IMR-90 (cell line): Measurements from ENCODE around the gene BLTP3A.

Experiments
- MAFK ChIP-seq: IDR thresholded peaks from 2 replicates; pipeline ENCODE4 v1.6.1; 2012; ENCODE audit warnings: low read depth, low read length, improper control_type of control experiment
- POLR2A ChIP-seq: IDR thresholded peaks from 2 replicates; pipeline ENCODE4 v1.6.1; 2012; ENCODE audit warnings: mild to moderate bottlenecking, low read depth, low read length
- RAD21 ChIP-seq: IDR thresholded peaks from 2 replicates; pipeline ENCODE4 v1.6.1; 2012; ENCODE audit warnings: low read length, improper control_type of control experiment
- TF ChIP-seq, protein P1 (sequence below): conservative IDR thresholded peaks from 2 replicates; pipeline ENCODE4 v1.5.1; 2012; ENCODE audit warnings: mild to moderate bottlenecking, low read depth, low read length, improper control_type of control experiment

DNA sequence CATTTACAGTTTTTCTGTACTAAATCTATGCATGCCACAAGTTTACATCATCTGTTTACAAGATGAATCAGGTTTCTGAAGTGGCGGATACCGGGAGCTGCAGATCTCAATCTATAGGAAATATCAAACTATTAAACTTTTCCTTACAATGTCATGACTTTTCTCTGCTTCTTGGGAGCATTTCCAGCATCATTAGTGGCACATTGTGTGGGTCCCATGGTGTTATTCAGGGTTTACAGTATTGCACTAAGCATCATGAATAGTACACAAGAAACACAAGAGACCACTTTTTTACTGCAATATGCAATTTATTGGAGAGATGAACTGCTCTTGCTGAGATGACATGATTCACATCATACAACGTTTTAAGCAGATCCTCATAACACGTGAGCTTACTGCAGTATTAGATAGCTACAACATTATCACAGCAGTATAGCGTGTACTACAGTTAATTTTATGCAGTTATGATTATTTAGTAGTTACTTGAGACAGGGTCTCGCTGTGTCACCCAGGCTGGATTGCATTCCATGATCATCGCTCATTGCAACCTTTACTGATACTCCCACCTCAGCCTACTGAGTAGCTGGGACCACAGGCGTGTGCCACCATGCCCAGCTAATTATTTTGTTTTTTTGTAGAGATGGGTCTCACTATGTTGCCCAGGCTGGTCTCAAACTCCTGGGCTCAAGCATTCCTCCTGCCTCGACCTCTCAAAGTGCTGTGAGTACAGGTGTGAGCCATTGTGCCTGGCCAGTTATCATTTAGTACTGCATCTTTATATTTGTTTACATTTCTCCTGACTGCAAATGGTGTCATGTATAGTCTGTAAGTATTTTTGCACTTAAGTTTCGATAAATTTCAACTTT is 18.4 kb downstream of the BLTP3A start:
- TF ChIP-seq, protein P1, sequence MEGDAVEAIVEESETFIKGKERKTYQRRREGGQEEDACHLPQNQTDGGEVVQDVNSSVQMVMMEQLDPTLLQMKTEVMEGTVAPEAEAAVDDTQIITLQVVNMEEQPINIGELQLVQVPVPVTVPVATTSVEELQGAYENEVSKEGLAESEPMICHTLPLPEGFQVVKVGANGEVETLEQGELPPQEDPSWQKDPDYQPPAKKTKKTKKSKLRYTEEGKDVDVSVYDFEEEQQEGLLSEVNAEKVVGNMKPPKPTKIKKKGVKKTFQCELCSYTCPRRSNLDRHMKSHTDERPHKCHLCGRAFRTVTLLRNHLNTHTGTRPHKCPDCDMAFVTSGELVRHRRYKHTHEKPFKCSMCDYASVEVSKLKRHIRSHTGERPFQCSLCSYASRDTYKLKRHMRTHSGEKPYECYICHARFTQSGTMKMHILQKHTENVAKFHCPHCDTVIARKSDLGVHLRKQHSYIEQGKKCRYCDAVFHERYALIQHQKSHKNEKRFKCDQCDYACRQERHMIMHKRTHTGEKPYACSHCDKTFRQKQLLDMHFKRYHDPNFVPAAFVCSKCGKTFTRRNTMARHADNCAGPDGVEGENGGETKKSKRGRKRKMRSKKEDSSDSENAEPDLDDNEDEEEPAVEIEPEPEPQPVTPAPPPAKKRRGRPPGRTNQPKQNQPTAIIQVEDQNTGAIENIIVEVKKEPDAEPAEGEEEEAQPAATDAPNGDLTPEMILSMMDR = no peak
- TF ChIP-seq RAD21 (no peak), POLR2A (no peak), MAFK (no peak)
